Umbilical cord (tissue), 2 donors: ENCODE measurements around the gene GULP1. TPM values are rescaled to one million over a fixed set of nuclear protein-coding genes. Genes with fewer than 3 reads are reported as not detected.
"Not testable (repeated sequence)": the region's sequence is repeated elsewhere in the genome, so short reads cannot be mapped to it uniquely, and the experiment has no call there.

ENCODE experiments used
- DNase-seq: peaks from one replicate; pipeline ENCODE4 v3.0.0-alpha.2; 2015; ENCODE audit warnings: low spot score
- total RNA-seq: library from RNA; depleted of rRNA; stranded (reverse); fragments of >200 nt; gene quantifications from one replicate; pipeline ENCODE4 v1.2.3, GENCODE V29; 2014; ENCODE audit warnings: low replicate concordance; ENCODE audit not compliant: insufficient read depth

GULP1 gene
- total RNA-seq, 1 donor from 2014 or later = 64.3 TPM

- DNase-seq = no peak
Observed at GRCh38 chr2:188415754-188416083, 124.0 kb downstream of the GULP1 start.

DNA sequence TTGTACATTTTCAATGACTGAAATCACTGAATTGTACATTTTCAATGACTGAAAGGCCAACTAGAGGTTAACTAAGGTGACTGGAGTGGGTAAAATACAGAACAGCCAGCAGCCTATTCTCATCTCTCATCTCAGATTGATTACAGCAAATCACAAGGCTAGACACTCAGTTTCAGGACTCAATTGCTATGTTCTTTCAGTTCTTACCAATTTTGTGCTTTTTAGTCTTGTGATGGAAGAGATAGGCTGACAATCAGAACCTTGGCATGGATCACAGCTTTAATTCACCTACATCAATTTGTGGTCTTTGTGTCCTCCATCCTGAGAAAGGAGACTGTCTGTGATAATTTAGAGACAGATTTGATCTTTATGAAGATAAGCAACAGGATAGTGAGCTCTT, 124.7 kb downstream of the GULP1 start:
- DNase-seq = no peak

DNA sequence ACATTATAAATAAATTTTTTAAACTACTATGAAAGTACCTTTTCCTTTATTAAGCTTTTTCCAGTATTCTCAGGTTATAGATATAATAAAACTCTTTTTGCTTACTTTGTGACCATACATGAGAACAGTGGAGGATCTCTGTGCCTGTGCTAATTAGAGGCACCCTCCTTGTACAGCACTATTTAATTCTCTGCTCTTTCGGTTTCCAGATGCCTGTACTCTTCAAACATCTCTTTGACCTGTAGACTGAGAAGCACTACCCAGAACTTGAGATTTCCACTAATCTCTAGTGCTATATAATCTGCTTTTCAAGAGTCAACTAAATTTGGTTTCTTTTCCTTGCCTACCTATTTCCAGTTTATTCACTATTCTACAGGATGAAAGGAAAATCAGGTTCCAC, 131.1 kb downstream of the GULP1 start:
- DNase-seq = no peak

GRCh38 chr2:188425266-188425665, 133.6 kb downstream of the GULP1 start:
- no peak for DNase-seq

DNA sequence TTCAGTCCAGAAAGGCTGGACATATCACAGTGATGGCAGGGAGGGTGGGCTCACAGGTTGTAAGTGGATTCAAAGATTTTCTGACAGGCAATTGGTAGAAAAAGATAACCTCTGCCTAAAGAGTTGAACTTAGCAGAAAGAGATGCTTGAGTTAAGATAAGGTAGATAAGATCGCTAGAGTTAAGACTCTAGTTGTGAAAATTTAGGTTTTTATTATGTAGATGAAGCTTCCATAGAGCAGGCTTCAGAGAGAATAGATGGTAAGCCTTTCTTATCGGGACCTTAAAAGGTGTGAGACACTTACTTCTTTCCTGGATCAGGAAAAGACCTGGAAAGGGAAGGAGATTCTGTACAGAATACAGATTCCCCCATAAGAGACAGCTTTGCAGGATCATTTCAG, 134.4 kb downstream of the GULP1 start:
- no peak for DNase-seq

- no peak for DNase-seq
Observed at GRCh38 chr2:188430705-188431104, 139.0 kb downstream of the GULP1 start.

DNA sequence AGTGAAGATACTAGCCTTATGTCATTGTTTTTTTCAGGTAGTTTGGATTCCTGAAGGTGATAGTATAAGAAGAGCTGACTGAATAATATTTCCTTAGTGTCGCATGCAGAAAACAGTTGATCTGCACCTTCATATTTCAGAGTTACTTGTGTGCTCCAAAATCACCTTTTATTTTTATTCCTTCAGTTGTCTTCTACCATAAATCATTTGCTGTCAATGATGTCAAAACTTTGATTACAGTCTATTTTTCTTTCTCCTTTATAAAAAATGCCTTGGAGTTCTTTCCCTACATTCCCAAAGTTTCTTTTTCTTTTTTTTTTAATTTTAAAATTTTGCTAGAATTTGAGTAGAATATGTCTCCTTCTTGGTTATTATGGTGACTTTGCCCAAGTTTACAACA, 142.3 kb downstream of the GULP1 start:
- no peak for DNase-seq

GRCh38 chr2:188435115-188435514, 143.4 kb downstream of the GULP1 start:
- no peak for DNase-seq

DNA sequence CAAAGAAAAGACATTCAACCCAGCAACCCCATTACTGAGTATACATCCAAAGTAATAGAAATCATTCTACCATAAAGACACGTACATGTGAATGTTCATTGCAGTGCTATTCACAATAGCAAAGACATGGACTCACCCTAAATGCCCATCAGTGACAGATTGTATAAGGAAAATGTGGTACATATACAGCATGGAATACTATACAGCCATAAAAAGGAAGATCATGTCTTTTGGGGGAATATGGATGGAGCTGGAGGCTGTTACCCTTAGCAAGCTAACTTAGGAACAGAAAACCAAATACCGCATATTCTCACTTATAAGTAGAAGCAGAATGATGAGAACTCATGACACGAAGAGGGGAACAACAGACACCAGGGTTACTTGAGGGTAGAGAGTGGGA, 145.9 kb downstream of the GULP1 start:
- no peak for DNase-seq

- DNase-seq = no peak
Observed at GRCh38 chr2:188439986-188440385, 148.3 kb downstream of the GULP1 start.

DNA sequence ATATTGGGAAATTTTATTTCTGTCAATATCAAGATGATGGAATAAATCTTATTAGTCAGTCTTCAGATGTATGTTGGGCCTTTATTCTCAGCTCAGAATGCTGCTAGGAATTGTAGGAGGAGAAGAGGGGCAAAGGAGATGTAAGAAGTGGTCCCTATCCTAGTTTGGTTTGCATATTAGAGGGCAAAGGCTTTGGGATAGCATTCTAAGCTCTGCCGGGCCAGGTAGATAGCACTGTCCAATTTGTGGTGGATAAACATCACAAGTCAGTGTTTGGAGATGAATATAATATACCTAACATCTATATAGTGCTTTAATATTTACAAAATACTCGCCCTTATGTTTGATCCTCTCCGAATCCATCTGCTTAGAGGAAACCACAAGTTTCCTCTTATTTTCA, 149.2 kb downstream of the GULP1 start:
- DNase-seq = no peak

DNA sequence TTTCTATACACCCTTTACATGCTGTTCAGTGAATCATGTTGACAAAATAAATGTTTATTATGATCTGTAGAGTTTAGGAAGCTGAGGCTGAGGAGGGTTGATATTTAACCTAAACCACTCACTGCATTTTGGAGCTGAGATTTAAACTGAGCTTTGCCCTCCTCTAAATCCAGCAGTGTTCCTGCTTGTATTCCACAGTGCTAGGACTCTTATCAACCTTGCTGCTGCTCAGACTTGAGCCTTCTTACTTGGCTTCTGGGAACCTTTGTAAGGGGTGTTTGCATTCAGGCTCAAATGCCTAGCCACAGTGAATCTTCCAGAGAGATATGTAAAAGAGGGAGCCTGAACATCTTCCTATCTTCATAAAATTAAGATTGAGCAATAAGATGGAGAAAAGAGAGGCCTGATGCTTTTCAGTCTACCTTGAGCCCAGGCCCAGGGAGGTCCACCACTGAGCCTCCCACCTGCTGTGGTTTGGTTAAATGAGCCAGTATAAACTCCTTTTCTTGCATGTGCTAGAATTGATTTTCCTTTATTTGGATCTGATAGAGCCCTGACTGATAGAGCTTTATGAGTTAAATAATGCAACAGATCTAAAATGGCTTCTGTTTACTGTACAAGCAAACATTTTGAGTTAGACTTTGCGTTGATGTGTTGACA, 149.7 kb downstream of the GULP1 start:
- no peak for DNase-seq

DNA sequence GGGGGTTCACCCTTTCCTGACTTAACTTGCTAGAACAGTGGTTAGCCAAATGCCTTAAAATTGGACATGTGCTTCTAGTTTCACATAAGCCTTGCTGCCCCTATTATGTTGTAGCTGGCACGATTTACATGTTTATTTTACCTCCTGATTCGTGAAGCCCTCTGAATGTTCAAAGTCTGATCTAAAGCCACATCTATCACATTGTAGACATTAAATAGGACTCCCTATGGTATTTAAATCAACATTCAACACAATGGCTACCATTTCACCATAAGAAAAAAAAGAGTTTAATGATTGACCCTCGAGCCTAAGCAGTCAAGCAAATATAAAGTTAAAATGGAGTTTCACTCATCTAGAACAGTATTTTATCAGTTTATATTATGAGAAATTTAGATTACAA, 151.5 kb downstream of the GULP1 start:
- no peak for DNase-seq

- DNase-seq = no peak
Observed at GRCh38 chr2:188444106-188444835, 152.6 kb downstream of the GULP1 start.

GRCh38 chr2:188449561-188449960, 157.9 kb downstream of the GULP1 start:
- peak; percentile 33 for DNase-seq

DNA sequence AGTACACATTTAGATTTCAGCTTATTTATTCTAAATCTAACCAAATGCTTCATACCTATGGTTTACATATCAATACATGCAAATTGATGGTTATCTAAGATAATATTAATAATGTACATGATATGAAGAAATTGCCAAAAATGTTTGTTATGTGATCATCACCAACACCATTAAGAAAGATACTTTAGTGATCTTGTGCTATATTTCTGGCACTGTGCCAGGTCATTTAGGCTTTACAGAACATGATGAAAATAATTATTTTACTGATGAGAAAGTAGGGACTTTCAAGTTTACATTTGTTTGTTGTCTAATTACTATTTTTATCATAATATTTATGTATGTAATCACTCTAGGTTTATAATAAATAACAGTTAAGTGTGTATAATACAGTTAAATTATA, 158.3 kb downstream of the GULP1 start:
- DNase-seq = no peak

GRCh38 chr2:188450732-188451483, 159.2 kb downstream of the GULP1 start:
- DNase-seq = peak; percentile 63

GRCh38 chr2:188452084-188452483, 160.4 kb downstream of the GULP1 start:
- DNase-seq = peak; percentile 22

- no peak for DNase-seq
Observed at GRCh38 chr2:188456114-188456909, 164.6 kb downstream of the GULP1 start.

DNA sequence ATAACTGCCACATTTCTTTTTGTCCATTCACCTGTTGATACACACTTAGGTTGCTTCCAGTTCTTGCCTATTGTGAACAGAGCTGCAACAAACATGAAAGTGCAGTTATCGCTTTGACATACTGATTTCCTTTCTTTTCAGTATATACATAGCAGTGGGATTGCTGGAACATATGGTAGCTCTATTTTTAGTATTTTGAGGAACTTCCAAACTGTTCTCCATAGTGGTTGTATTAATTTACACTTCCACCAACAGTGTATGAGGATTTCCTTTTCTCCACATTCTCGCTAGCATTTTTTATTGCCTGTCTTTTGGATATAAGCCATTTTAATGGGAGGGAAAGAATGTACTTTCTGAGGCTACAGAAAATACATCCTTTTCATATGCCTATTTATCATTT, 167.4 kb downstream of the GULP1 start:
- no peak for DNase-seq

DNA sequence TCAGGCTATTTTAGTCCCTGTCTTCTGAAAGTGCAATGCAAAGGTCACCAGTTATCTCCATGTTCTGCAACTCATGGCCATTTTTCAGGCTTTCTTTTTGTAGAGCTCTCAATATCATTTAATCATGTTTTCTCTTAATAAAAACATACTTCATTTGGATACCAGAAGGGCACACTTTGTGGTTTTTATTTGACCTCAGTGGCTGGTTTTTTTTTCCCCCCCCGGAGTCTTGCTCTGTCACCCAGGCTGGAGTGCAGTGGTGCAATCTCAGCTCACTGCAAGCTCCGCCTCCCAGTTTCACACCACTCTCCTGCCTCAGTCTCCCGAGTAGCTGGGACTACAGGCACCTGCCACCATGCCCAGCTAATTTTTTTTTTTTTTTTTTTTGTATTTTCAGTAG, 174.4 kb downstream of the GULP1 start:
- DNase-seq = not testable (repeated sequence)

DNA sequence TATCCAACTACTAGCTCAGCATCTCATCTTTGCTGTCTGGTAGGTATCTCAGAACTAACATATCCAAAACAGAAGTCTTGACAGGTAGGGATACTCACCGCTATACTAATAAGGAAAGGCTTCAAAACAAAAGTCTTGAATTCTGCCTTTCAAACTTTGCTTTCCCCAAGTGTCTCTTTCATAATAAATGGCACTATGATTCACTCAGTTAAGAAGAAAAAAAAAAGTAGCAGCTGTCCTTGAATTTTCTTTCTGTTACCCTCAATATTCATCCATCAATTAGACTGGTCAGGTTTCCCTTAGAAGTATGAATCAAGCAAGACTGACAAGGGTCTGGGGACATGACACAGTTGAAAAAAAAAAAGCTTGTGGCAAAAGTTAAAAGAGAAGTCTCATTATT, 175.1 kb downstream of the GULP1 start:
- no peak for DNase-seq
